DMS153 treated with DMSO at 0.1 percent for 48 hours (cell line): ENCODE results near the gene STEEP1.
"Not testable (repeated sequence)": the region's sequence is repeated elsewhere in the genome, so short reads cannot be mapped to it uniquely, and the experiment has no call there.

ENCODE experiments used
- DNase-seq: peaks from one replicate; lab custom pipeline; 2025; ENCODE audit not compliant: unreplicated experiment; lab: John Stamatoyannopoulos, UW

The STEEP1 gene

DNA sequence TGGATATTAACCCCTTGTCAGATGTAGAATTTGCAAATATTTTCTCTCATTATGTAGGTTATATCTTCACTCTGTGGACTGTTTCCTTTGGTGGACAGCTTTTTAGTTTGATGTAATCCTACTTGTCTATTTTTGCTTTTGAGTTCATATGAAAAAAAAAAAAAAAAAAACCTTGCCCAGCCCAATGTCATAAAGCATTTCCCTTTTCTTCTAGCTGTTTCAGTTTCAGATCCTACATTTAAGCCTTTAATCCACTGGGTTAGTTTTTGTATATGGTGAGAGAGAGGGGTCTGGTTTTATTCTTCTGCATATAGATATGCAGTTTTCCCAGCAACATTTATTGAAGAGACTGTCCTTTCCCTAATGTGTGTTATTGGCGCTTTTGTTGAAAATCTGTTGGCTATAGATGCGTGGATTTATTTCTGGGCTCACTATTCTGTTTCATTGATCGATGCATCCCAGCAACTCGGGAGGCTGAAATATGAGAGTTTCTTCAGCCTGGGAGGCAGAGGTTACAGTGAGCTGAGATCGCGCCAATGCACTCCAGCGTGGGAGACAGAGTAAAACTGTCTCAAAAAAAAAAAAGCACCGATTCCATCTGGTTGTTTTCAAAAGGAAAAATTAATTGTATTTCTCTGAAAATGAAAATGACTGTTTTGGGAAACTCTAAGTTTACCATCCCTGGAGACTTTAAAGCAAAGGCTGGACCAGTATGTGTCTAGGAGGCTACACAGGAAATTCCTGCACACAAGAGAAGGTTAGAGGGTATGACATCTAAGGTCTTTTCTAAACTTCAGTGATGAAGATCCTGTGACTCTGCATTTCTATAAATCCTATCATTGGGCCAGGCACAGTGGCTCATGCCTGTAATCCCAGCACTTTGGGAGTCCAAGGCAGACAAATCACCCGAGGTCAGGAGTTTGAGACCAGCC, 35.6 kb downstream of the STEEP1 start:
- no peak for DNase-seq

DNA sequence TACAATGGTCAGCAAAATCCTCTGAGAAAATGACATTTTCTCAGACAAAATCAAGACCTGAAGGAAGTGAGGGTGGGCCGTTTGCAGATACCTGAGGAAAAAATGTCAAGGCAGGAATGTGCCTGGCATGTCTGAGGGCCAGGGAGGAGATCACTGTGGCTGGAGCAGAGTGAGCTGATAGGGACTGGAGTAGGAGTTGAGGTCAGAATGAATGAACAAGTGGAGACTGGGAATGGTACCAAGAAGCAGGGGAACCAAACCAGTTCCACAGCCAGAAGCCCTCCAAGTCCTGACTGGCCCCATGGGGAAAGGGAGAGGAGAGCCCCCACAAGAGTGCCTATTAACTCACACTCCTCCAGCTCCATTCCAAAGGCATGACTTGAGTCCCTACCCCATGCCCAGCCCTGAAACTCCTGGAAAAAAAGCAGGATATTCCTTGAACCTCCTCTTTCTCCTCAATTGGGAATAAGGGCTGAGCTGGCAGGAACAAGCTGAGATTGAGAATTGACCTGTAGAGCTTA, 41.5 kb downstream of the STEEP1 start:
- DNase-seq, result no peak

DNA sequence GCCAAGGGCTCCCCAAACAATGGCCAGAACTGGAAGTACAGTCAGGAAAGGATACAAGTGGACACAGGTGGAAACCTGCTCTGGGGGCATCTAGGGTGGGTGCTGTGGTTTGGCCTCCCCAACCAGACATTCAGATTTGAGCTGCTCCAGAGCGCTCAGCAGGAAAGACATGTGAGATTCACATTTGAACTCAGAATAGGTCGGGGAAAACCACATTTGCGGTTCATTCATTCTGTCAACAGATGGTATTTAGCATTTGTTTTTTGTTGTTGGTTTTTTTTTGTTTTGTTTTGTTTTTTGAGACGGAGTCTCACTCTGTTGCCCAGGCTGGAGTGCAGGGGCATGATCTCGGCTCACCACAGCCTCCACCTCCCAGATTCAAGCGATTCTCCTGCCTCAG, 44.0 kb downstream of the STEEP1 start:
- no peak for DNase-seq

DNA sequence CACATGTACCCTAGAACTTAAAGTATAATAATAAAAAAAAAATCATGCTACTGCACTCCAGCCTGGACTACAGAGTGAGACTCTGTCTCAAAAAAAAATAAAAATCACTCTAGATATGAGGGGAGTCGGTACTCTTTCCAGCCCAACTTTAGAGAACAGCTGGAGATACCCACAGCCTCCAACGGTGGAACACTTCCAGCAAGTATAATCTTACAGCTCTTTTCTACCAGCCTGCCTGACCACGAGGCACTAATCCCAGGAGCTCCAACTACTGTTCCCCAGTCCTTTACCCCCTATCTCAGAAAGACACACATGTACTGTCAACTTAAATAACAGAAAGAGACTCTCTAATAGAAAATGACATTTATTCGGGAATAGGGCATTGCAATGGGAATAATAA, 46.8 kb downstream of the STEEP1 start:
- DNase-seq, result no peak

DNA sequence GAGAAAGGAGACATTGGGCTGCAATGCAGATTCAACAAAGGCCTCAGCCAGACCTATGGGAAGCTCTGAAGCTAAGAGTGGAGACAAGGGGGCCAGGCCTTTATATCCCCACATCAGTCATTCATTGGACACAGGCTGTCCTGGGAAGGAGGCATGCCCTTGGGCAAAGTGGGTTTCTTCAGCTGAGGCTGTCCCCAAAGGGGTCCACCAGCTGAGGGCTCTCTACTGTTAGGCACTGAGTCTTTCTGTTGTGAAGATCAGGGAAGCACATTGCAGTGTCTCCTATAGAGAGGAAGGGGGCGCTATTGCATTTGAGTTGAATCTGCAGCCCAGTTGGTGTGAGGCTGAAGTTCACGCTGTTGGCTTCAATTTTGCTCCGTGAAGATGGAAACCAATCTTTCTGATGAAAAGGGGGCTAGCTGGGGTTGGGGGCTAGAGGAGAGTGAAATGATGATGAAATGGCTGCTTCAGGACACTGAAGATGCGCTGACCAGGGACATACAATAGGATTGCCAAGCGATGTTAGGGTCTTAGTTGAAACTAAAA, 49.0 kb downstream of the STEEP1 start:
- DNase-seq, result no peak

DNA sequence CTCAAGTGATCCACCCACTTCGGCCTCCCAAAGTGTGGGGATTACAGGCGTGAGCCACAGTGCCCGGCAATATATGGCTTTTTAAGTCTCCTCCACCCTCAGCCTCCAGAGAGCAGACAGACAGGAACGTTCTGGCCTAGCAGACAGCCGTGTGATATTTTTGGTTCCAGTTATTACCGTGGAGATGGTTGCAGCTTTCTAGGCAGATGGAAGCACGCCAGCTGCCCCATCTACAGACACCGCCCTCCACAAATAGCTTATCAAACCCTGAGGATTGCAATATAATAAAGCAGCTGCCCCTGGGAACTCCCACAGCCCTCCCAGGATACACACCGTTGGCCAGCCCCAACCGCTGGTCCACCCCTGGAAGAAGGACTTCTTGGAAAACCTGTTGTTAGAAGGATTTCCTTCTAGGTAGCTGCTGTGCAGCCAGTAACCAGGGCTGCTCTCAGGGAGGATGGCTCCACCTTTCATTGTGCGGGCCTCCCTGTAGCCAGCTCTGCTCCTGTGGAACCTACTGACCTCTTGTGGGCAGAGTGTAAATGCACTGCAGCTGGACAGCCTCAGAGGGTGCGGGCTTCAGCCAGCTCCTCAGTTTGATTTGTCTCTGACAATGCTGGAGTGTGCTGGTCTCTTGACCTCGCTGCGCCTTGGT, 52.9 kb downstream of the STEEP1 start:
- peak; percentile 61 for DNase-seq

DNA sequence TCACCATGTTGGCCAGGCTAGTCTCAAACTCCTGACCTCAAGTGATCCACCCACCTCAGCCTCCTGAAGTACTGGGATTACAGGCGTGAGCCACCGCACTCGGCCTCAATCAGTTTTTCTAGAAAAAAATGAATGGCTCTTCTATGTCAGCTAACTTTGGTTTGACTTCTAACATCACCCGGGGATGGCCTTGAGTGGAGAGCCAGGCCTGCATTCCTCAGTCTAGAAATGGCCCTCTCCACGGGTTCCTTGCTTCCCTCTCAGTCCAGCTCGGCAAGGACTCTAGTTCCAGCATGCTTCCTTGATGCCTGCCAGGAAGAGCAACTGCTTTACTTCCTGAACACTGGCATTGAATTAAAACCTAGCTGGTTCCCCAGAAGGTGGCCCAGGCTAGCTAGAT, 58.0 kb downstream of the STEEP1 start:
- no peak for DNase-seq

DNA sequence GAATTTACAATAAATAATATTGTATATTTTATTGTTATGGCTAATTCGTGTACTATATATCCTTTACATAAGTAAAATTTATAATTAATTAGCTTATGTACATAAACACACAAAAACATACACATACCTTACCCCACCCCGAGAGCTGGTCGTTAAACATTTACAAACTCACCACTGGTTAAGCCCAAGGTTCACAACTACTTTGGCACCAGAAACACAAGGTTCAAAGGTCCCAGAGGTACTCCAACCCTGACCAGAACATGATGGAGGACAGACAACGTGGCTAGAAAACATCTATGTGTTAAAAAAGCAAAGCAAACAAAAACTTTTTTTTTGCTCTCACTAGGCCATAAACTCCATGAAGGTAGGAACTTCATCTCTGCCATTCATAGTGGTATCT, 59.3 kb downstream of the STEEP1 start:
- DNase-seq, result no peak

DNA sequence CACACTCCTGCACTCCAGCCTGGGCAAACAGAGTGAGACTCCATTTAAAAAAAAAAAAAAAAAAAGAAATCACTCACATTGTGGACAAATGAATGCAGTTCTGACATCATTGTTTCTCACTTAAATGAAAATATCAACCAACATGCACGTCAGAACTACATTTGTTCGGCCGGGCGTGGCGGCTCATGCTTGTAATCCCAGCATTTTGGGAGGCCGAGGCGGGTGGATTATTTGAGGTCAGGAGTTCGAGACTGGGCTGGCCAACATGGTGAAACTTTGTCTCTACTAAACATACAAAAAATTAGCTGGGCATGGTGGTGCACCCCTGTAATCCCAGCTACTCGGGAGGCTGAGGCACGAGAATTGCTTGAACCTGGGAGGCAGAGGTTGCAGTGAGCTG, 60.1 kb downstream of the STEEP1 start:
- not testable (repeated sequence) for DNase-seq

DNA sequence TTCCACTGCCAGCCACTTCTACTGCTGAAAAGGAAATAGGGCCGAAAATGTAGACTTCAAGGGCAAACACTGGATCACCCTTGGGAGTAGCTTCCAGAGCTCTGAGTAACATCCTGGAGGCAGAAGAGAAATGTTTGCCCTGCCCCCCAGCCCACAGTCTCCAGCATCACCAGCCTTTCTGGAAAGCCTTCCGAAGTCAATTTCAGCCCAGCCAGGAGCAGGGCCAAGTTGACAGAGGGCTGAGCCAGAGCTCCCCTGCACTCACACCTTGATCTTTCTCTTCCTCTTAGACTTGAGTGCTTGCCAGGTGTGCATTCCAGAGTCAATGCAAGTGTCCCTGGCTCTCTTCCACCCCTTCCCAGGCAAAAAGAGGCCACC, 61.7 kb downstream of the STEEP1 start:
- no peak for DNase-seq

DNA sequence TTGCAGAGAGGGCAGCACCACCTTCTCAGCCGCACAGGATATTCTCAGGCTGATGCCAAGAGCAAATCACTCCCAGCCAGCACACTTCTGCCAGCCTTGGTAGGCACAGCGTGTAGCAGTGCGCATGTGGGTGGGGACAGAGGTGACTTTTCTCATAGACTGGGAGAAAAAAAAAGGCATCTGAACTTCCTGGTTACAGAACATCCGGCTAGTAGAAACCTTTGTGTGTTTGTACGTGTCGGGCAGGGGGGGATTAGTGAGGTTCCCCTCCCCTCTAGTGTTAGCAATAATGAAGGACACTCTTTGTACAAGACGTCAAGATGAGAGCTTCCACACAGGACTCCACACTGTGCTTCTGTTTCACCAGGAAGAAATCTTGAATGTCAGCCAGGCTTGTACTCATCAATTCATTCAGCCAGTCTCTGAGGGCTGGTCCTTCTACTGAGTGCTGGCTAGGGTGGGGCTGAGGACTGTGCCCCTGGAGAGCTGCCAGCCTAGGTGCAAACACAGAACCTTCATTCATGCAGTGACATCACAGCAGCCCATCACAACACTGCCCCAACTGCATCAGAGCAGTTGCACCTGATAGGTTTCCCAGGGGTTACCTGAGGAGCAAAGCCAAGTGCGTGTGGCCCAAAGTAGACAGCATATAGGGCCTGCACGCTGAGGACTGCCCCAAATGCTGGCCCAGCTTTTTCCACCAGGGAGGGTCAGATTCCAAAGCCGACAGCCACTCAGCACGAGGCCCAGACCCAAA, 62.3 kb downstream of the STEEP1 start:
- peak; percentile 52 for DNase-seq

DNA sequence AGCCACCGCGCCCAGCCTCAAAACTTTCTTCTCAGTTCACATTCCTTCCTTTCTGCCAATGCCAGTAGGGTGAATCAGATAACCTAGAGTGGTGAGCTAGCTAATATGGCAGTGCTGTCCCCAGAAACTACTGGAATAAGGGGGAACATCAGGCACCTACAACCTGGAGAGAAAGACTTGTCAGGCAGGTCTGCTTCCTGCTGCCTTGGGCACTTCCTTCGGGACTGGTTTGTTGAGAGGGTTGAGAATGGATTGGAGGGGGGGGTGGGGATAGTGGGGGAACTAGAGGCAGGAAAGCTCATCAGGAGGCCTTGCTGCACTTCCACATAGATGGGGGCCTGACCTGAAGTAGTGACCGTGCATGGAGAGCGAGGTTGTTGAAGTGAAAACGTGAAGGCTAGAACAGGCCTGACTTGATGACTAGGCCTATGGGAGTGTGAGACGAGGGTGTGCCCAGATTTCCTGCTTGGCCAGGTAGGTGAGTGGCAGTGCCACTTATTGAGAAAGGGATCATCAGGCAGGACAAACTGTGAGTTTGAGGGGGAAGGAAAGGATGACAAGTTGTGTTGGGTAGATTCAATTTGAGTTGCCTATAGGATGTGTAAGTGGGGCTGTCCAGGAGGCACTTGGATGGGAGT, 63.6 kb downstream of the STEEP1 start:
- no peak for DNase-seq

DNA sequence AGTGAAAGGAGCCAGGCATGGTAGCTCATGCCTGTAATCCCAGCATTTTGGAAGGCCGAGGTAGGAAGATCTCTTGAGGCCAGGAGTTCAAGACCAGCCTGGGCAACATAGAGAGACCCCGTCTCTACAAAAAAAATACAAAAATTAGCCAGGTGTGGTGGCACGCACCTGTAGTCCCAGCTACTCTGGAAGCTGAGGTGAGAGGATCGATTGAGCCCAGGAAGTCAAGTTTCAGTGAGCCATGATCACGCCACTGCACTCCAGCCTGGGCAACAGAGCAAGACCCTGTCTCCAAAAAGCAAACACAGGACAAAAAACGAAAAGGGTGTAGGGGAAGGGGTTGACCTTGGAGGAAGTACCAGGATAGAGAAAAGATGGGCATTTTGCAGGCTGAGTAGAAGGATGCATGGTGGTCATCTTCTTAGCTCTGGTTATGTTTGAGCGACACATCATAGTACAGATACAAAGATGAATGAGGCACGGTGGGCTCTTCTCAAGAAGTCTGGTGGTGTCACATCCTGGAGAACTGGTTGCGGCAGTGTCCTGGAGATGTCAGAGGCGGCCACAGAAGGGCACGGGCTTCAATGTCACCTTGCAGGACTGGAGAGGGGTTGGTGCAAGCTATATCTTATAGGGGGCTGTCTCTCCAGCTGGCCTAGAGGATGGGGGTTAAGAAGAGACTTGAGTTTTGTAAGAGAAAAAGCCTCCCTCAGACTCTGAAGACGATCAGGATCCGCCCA, 65.0 kb downstream of the STEEP1 start:
- no peak for DNase-seq

DNA sequence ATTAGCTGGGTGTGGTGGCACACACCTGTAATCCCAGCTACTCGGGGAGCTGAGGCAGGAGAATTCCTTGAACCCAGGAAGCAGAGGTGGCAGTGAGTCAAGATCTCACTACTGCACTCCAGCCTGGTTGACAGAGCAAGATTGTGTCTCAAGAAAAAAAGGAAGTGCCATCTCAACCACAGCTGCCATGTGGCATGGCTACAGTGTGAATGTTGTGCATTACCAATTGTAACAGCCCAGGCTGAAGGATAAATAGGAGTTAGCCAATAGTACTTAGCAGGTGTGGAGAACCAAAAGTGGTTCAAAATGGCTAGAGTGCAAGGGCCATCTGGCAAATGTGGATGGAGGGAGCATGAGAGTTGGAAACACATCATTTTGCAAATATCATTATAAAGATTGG, 68.0 kb downstream of the STEEP1 start:
- DNase-seq, result no peak

DNA sequence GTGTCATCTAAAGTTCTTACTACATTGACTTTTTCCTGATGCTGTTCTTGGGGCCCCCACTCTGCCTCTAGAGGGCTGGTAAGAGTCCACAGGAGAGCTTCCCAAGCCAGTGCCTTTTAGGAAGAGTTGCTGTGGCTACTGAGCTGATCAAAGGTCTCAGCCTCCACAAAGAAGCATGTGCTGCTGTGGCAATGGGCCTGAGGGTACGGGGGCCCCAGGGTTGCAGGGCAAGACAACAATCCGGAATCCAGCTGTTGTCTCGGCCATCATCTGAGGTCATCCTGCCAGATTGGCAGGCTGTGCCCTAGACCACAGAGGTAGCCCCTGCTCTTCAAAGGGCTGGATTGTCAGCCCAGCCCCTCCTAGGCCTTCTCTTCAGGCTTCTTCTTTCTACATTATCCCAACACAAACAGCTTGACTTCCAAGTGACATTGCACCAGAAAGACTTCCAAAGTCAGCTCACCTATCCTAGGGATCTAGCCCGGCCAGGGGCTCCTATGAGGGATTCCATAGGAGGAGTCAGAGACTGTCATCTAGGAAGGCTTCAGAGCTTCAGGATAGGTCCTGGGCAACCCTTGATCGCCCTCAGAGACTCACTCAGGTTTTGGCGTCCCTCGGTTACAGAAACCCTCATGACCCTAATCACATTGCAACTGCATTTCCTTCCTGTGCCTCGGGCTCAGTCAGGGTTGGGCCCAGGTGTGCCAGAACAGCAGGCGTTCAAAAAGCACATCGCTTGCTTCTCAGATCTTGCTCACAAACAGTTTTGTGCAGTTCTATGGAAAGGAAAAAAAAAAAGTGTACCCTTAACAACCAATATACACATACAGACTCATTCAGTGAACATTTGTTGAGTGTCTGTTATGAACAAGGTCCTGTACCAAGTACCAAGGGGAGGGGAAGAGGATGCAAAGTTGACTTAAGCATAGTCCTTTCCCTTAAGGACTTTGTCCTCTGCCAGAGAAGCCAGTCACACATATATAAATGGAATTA, 69.2 kb downstream of the STEEP1 start:
- DNase-seq, result no peak

DNA sequence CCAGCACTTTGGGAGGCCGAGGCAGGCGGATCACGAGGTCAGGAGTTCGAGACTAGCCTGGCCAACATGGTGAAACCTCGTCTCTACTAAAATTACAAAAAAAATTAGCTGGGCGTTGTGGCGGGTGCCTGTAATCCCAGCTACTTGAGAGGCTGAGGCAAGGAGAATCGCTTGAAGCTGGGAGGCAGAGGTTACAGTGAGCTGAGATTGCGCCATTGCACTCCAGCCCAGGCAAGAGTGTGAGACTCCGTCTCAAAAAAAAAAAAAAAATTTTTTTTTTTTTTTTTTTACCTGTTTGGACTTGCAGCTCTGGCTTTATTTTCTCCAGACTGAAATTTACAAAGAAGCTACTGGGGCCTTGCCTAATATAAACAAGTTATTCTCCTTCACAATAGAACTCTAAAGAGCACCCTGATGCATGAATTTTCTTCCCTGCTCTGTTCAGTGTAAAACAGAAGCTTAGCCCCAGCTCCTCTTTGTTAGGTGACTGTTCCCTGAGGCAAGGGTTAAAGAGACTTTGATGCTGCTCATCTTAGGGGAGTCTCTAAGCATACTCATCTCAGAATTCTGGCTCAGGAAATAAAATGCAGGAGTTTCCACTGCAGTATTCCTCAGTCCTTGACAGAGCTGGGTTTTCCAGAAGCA, 71.2 kb downstream of the STEEP1 start:
- DNase-seq, result not testable (repeated sequence)

DNA sequence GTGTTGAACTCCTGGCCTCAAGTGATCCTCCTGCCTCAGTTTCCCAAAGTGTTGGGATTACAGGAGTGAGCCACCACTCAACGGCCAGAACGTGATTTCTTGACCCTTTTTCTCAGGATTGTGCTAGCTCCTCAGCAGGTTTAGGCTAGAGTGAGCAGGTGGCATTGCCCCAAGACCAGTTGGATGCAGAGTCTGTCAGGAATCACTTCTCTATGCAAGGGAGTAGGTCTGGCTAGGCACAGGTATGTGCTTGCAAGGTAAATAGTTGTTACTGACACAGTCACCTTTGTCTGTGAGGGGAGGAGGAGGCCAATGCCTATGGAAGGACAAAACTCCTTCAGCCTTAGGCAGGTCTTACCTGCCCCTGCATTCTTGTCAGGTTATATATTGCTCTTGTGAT, 72.7 kb downstream of the STEEP1 start:
- DNase-seq, result no peak
